Esophagus mucosa (tissue), 1 donor: ENCODE results near the gene CDH11. TPM values are rescaled to one million over a fixed set of nuclear protein-coding genes. Genes with fewer than 3 reads are reported as not detected.

Experiments used
- ATAC-seq: fragments of 200-7000 bp; cut with Tn5 transposase; one replicate; pipeline ENCODE4 v1.9.1; 2020
- total RNA-seq: library from RNA; stranded (reverse); gene quantifications from one replicate; pipeline ENCODE4 v1.2.4, GENCODE V29; 2023
- donor health status: DM: yes; HTN: yes; CAD: no.

CDH11 gene
- total RNA-seq, 1 donor from 2014 or later: 3.8 TPM

GRCh38 chr16:65021852-65022595 is 99.8 kb downstream of the CDH11 start:
- no peak for ATAC-seq

DNA sequence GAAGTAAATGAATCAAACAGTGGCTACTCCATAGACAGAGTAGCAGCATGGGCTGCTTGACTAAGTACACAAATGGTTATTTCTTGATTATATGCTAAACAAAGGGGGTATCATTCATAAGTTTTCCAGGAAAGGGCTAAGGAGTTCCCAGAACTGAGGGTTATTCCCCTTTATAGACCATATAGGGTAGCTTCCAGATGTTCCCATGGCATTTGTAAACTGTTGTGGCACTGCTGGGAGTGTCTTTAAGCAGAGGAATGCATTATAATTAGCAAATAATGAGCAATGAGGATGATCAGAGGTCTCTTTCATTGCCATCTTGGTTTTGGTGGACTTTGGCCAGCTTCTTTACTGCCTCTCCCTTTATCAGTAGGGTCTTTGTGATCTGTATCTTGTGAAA is 105.1 kb downstream of the CDH11 start:
- ATAC-seq: no peak

DNA sequence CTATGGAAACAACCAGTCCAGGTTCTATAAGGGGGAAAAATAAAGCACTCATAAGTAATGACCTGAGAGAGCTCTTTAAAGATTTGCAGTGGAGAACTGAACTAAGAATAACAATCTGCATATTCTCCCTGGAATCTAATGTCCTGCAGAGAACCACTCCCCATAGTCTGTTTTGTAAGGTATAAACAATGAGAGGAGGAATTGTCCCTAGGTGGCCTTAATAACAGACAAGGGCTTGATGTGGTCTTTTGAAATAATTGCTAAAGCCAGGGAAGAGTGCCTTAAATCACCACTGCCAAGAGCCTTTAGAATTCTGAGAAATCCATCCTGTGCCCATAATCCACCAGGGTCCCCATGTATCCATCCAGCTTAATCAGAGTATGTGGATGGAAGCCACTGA is 106.3 kb downstream of the CDH11 start:
- ATAC-seq: no peak

DNA sequence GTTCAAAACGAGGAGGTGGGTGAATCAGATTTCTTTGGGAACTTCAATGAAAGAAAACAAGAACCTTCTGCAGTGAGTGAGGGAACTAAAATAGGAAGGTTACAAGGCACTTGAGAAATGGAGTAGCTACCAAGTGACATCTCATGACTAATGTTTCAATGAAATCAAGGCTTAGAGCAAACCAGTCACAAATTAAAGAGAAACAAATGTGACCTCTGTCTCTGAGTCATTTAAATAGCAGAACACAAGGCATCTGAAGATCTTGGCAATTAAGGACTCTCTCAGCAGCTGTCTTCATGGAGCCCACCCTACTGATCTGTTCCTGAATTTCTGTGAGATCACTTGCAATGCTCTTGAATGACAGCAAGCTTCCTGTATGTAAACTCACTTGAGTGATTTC is 109.5 kb downstream of the CDH11 start:
- ATAC-seq: no peak

GRCh38 chr16:65010125-65010524 is 111.7 kb downstream of the CDH11 start:
- no peak for ATAC-seq

DNA sequence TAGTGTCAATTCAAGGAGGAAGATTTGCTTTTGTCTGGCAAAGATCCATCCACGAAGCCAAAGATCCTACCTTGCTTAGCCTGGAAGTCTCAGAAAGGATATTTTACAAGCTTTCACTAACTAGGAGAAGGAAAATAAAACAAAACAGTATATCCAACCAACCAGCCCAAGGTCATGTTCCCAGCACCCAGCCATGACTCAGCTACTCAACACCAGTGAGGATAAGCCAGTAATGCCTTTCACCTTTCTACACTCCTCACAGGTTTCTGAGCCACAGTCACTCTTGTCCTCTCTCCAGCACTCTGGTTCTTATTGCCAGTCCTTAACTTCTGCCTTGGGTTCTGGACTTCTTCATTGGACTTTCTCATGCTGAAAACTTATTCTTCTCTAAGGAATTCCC is 116.2 kb downstream of the CDH11 start:
- ATAC-seq: no peak

GRCh38 chr16:65004570-65004969 is 117.3 kb downstream of the CDH11 start:
- no peak for ATAC-seq

DNA sequence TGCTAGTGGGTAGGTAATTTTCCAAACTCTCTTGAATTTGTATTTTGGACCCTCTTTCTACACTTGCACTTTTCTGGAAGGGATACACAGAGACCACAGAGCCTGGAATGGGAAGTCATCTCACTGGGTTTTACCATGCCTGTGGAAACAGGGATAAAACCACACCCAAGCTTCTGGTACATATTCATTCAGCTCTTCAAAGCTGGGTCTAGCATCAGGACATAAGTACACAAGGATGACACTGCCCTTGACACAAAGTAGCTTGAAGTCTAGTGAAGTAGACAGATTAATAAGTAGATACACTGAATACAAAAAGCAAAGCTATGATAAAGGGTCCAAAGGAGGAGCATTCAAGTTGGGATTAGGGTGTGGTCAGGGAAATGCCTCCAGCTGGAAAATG is 118.2 kb downstream of the CDH11 start:
- ATAC-seq: no peak

DNA sequence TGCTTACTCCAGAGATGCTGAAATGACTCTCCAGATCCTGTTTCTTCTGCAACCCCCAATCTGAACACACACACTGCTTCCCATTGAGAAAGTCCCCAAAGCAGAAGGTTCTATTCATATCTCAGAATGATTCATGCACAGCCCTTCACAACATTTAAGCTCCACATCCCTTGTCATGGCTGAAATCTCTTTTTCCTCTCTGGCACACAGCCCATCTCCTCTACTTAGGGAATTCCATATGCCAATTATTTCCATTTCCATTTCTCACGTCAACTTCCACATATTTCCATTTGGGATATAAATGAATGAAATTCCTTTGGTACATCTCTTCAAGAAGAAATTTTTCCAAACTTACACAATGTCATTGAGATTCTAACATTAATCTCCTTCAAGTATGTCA is 119.6 kb downstream of the CDH11 start:
- no peak for ATAC-seq

DNA sequence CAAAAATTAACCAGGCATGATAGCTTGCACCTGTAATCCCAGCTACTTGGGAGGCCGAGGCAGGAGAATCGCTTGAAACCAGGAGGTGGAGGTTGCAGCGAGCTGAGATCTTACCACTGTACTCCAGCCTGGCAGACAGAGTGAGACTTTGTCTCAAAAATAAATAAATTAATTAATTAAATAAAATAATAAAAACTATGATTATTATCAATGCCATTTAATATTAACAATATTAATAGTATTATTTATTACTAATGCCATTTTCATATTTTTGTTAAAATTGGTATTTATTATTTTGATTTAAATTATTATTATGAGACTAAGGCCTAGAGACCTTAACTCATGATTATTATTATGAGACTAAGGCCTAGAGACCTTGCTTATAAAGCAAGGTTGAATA is 121.2 kb downstream of the CDH11 start:
- ATAC-seq: no peak

GRCh38 chr16:64997751-64998150 is 124.1 kb downstream of the CDH11 start:
- no peak for ATAC-seq

GRCh38 chr16:64997121-64997520 is 124.7 kb downstream of the CDH11 start:
- ATAC-seq: no peak

DNA sequence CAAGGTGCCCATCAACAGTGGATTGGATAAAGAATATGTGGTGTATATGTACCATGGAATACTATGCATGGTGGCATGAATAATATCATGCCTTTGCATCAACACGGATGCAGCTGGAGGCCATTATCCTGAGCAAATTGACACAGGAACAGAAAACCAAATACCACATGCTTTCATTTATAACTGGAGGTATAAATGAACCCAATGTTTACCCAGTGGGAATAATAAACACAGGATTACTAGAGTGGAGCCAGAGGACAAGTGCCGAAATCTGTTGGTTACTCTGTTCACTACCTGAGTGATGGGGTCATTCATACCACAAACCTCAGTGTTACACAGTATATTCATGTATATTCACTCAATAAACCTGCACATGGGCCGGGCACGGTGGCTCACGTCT is 125.2 kb downstream of the CDH11 start:
- no peak for ATAC-seq

- ATAC-seq: no peak
Observed at GRCh38 chr16:64993464-64993863, 128.4 kb downstream of the CDH11 start.

- no peak for ATAC-seq
Observed at GRCh38 chr16:64991001-64991400, 130.9 kb downstream of the CDH11 start.

GRCh38 chr16:64990101-64990500 is 131.8 kb downstream of the CDH11 start:
- ATAC-seq: no peak

DNA sequence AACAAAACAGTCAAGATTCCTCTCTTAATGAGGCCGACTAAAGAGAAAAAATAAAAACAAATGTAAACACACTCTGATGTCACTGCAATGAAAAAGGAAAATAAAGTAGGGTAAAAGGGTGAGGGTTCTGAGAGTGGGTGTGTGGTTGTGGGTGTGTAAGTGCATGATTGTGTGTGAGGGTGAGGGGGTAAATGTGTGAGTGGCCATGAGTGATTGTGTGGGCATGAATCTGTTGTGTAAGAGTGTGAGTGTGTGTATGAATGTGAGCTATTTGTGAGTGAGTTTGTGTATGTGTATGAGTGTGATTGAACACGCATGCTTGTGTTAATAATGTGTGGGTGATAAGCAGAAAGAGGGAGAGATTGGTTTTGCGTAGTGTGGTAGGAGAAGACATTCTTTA is 132.8 kb downstream of the CDH11 start:
- ATAC-seq: no peak

DNA sequence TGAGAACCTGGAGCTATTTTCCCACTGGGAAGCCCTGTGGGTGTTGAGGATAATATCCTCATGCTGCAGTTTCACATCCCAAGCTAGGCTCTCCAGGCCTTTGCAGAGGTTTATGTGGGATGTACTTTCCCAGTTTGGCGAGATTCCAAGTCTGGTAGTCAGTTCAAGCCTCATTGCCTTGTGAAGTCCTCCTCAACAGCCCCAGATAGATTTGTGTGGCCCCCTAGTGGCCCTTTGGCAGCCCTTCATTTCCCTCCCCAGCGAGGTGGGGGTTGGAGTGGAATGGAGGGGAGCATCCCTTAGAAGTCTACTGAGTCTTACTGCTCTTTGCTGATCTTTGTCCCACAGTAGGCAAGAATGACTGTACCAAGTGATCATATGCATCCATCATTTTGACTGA is 137.9 kb downstream of the CDH11 start:
- no peak for ATAC-seq

DNA sequence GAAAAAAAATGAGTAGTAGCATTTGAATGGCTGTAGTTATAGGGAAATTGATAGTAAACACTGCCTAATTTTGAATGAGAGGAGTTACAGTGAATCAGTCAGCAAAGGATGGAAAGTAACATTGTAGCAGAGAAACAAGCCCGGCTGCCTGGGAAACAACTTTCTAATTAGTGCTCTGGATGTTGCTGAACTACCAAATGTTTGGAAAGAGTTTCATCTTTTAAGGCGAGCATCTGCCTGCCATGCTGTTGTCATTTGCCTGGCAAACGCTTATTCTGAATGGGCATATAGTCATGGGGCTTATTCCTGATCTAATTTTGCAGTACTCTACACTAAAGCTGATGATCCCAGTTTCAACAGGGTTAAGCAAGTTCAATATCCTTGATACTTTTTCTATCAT is 138.6 kb downstream of the CDH11 start:
- ATAC-seq: no peak

DNA sequence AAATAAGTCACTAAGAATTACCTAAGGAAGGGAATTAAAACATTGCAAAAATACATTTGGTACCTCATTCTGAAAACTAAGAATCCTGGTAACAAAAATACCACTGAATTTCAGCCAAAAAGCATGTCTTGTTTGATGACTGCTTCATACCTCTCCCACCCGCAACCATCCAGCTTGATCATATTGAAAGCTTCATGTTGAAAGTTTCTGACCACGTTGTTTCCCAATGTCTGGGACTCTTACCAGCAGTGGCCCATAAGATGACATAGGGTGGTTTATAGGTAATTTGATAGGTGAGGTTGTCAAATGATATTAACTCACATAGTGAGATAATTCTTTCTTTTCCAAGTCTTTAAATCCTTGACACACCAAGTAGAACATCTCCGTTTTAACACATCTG is 139.3 kb downstream of the CDH11 start:
- no peak for ATAC-seq

DNA sequence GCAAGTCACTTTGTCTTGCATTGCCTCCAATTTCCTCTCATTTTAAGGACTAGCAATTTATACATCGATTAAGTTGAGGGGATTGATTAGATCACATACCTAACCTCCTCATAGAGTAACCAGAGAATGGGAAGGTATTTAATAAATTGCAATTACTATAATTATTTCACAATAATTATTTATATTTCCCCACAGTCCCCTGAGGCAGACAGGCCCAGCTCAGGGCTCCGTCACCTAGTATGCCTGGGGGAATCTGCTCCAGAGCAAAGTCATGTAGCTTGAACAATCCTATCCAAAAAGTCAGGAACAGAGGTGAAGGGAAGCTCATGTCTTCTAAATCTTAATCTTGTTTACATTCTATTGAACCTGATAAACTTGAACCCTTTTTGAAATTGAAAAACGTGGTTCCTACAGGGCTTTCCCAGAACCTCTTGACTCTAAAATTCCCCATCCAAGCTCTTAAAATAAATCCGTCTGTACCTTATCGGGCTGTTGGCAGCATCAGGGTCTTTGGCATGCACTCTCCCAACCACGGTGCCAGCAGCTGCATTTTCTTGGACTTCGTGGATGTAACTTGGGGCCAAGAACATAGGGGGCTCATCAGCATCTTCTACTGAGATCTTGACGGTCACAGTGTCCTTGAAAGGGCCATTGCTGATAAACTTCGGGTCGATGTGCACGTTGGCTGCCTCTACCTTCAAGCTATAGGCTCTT is 140.1 kb downstream of the CDH11 start:
- ATAC-seq: no peak

- no peak for ATAC-seq
Observed at GRCh38 chr16:64977206-64977920, 144.5 kb downstream of the CDH11 start.

DNA sequence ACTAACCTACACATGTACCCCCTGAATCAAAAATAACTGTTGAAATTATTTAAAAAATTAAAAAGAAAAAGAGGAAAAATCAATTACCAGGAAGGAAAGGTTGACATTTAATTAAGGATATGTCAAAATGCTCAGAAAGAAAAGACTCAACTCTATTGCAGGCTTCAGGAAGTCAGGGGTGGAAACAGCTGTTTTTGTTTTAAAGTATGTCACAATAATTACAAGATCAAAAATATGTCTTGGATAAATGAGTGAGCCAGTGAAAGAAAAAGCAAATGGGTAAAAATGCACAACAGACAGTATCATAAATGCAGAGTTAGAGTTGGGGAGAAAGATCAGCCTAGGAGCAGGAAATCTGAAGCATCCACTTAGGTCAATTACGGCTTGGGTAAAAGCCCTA is 146.0 kb downstream of the CDH11 start:
- no peak for ATAC-seq

GRCh38 chr16:64974381-64974780 is 147.5 kb downstream of the CDH11 start:
- ATAC-seq: no peak
